Fibroblast of lung (primary cell): ENCODE data around the gene GTF2A2. TPM values are rescaled to one million over a fixed set of nuclear protein-coding genes. Genes with fewer than 3 reads are reported as not detected.

Experiments
- DNase-seq, 2 donors: peaks; one replicate each; pipeline versions ENCODE4 v3.0.0 to v3.0.0-alpha.2; 2010; ENCODE audit warnings: low read depth in 2 of 2
- H2AFZ ChIP-seq: 2 replicates; pipeline ENCODE4 v1.5.1; 2012; ENCODE audit warnings: low read length, control low read depth, inconsistent platforms
- H3K27ac ChIP-seq: 2 replicates; pipeline ENCODE4 v1.5.1; 2011; ENCODE audit warnings: low read length, control low read depth; ENCODE audit not compliant: insufficient read depth
- H3K27me3 ChIP-seq: 2 replicates; pipeline ENCODE4 v1.5.1; 2011; ENCODE audit warnings: mild to moderate bottlenecking, low read length; ENCODE audit not compliant: control insufficient read depth, insufficient read depth
- H3K36me3 ChIP-seq: 2 replicates; pipeline ENCODE4 v1.5.1; 2011; ENCODE audit warnings: low read length; ENCODE audit not compliant: control insufficient read depth, insufficient read depth
- H3K4me1 ChIP-seq: 2 replicates; pipeline ENCODE4 v1.5.1; 2011; ENCODE audit warnings: low read length; ENCODE audit not compliant: control insufficient read depth, insufficient read depth; ENCODE audit errors: extremely low read depth
- H3K4me2 ChIP-seq: 2 replicates; pipeline ENCODE4 v1.5.1; 2011; ENCODE audit warnings: low read length, control low read depth; ENCODE audit not compliant: insufficient read depth; ENCODE audit errors: extremely low read depth
- H3K4me3 ChIP-seq, 4 experiments: fragments of 200-600 bp in 1 of 4; sonication (generic) in 1 of 4; replicated peaks in 1 of 4; 2 replicates each; pipeline ENCODE4 v1.5.1; 2011 to 2016; ENCODE audit warnings: low read length in 4 of 4, low read depth in 3 of 4, mild to moderate bottlenecking in 3 of 4, control low read depth in 2 of 4, inconsistent platforms in 1 of 4, mixed read lengths in 1 of 4; ENCODE audit not compliant: insufficient read depth in 1 of 4; ENCODE audit errors: control extremely low read depth in 1 of 4
- H3K79me2 ChIP-seq: 2 replicates; pipeline ENCODE4 v1.5.1; 2012; ENCODE audit warnings: mild to moderate bottlenecking, low read length, inconsistent platforms; ENCODE audit not compliant: control insufficient read depth, insufficient read depth
- H3K9ac ChIP-seq: 2 replicates; pipeline ENCODE4 v1.5.1; 2011; ENCODE audit warnings: mild to moderate bottlenecking, low read length, control low read depth; ENCODE audit not compliant: insufficient read depth
- H3K9me3 ChIP-seq: 2 replicates; pipeline ENCODE4 v1.5.1; 2012; ENCODE audit warnings: low read depth, low read length; ENCODE audit not compliant: control insufficient read depth, insufficient read depth
- H4K20me1 ChIP-seq: 2 replicates; pipeline ENCODE4 v1.5.1; 2011; ENCODE audit warnings: low read length; ENCODE audit not compliant: control insufficient read depth, insufficient read depth; ENCODE audit errors: extremely low read depth
- EZH2 ChIP-seq: IDR thresholded peaks from 2 replicates; pipeline ENCODE4 v1.5.1; 2012; ENCODE audit warnings: low read length, control low read depth, mild to moderate bottlenecking; ENCODE audit errors: missing control alignments
- polyA plus RNA-seq, 2 donors: library from polyadenylated mRNA; depleted of rRNA in 1 of 2; stranded (reverse) in 1 of 2; unstranded in 1 of 2; fragments of >200 nt; gene quantifications; 2 replicates each; pipeline ENCODE4 v1.2.1, GENCODE V29; 2011 to 2012; ENCODE audit warnings: missing spikeins in 1 of 2
- total RNA-seq: library from RNA; depleted of rRNA; stranded (reverse); fragments of >200 nt; gene quantifications from 2 replicates; pipeline ENCODE4 v1.2.1, GENCODE V29; 2014
- TF ChIP-seq, protein P1 (sequence below), 2 donors: IDR thresholded peaks in 1 of 2; conservative IDR thresholded peaks in 1 of 2; 1 replicate in 1 of 2; 2 replicates in 1 of 2; pipeline ENCODE4 v1.5.1; 2011 to 2012; ENCODE audit warnings: low read length in 2 of 2, control low read depth in 1 of 2, inconsistent platforms in 1 of 2, low read depth in 1 of 2, mild to moderate bottlenecking in 1 of 2

Gene GTF2A2
- total and polyA plus RNA-seq, 2 donors (not counting 1 experiment from before 2014, with no cell fraction given), result 49.7 to 66.2 TPM

- Histone ChIP-seq H3K9me3 (no peaks in the 10 kb centered on the region), H2AFZ (no peak overlapping the region), H3K79me2 (no peaks in the 10 kb centered on the region), H3K27ac (no peak overlapping the region), H3K4me3 (no peak overlapping the region), H3K4me2 (no peak overlapping the region), H3K27me3 (no peaks in the 10 kb centered on the region), H3K4me1 (no peaks in the 10 kb centered on the region), H3K36me3 (no peaks in the 10 kb centered on the region), H4K20me1 (no peaks in the 10 kb centered on the region), H3K9ac (no peak overlapping the region)
- TF ChIP-seq EZH2, result no peak
- TF ChIP-seq, protein P1, sequence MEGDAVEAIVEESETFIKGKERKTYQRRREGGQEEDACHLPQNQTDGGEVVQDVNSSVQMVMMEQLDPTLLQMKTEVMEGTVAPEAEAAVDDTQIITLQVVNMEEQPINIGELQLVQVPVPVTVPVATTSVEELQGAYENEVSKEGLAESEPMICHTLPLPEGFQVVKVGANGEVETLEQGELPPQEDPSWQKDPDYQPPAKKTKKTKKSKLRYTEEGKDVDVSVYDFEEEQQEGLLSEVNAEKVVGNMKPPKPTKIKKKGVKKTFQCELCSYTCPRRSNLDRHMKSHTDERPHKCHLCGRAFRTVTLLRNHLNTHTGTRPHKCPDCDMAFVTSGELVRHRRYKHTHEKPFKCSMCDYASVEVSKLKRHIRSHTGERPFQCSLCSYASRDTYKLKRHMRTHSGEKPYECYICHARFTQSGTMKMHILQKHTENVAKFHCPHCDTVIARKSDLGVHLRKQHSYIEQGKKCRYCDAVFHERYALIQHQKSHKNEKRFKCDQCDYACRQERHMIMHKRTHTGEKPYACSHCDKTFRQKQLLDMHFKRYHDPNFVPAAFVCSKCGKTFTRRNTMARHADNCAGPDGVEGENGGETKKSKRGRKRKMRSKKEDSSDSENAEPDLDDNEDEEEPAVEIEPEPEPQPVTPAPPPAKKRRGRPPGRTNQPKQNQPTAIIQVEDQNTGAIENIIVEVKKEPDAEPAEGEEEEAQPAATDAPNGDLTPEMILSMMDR (conservative IDR thresholded peaks at IDR 0.05 in 1 of 2, IDR thresholded peaks at IDR 0.05 in 1 of 2; ENCODE audit: low read depth in 1 of 2, low read length in 2 of 2), result no peak
- DNase-seq, result no peak
These were observed 51.3 kb downstream of the GTF2A2 start for GRCh38 chr15:59605994-59606393.

DNA sequence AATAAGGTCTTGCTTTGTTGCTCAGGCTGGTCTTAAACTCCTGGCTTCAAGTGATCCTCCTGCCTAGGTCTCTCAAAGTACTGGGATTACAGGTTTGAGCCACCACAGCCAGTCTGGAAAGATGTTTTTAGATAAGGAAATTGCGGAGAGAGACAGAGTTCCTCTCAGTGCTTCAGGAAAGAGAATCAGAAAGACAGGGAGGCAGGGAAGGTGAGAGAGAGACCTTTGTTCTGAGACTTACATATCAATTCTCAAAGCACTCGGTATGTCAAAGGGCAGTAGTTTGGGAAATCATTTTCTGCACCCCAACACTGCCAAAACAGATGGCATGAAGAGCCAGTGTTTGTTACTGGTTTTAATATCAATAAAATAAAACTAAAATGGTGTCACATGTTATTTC is 58.9 kb downstream of the GTF2A2 start:
- Histone ChIP-seq H3K36me3 (no peaks in the 10 kb centered on the region), H3K27ac (no peak overlapping the region), H2AFZ (no peak overlapping the region), H4K20me1 (no peaks in the 10 kb centered on the region), H3K4me1 (no peaks in the 10 kb centered on the region), H3K79me2 (no peaks in the 10 kb centered on the region), H3K9ac (no peak overlapping the region), H3K9me3 (no peaks in the 10 kb centered on the region), H3K4me2 (no peak overlapping the region), H3K27me3 (no peaks in the 10 kb centered on the region), H3K4me3 (no peak overlapping the region)
- no peak for TF ChIP-seq EZH2
- TF ChIP-seq, protein P1 (conservative IDR thresholded peaks at IDR 0.05 in 1 of 2, IDR thresholded peaks at IDR 0.05 in 1 of 2; ENCODE audit: low read depth in 1 of 2, low read length in 2 of 2), result no peak
- DNase-seq, result no peak

GRCh38 chr15:59596640-59597039 is 60.7 kb downstream of the GTF2A2 start:
- no peaks in the 10 kb centered on the region for H3K9me3 ChIP-seq
- H3K27me3 ChIP-seq, result no peaks in the 10 kb centered on the region
- H2AFZ ChIP-seq, result no peak overlapping the region
- no peak overlapping the region for H3K4me2 ChIP-seq
- DNase-seq, result no peak
- no peak overlapping the region for H3K27ac ChIP-seq
- H3K36me3 ChIP-seq, result no peaks in the 10 kb centered on the region
- H3K4me3 ChIP-seq, result no peak overlapping the region
- no peaks in the 10 kb centered on the region for H3K4me1 ChIP-seq
- H4K20me1 ChIP-seq, result no peaks in the 10 kb centered on the region
- TF ChIP-seq, protein P1 (conservative IDR thresholded peaks at IDR 0.05 in 1 of 2, IDR thresholded peaks at IDR 0.05 in 1 of 2; ENCODE audit: low read depth in 1 of 2, low read length in 2 of 2), result no peak
- TF ChIP-seq EZH2, result no peak
- H3K79me2 ChIP-seq, result no peaks in the 10 kb centered on the region
- no peak overlapping the region for H3K9ac ChIP-seq
